Activated CD4-positive, alpha-beta T cell treated with anti-CD3 and anti-CD28 coated beads for 36 hours (primary cell): Measurements from ENCODE around the gene CCDC60. TPM values are rescaled to one million over a fixed set of nuclear protein-coding genes. Genes with fewer than 3 reads are reported as not detected.

Source experiments
- ATAC-seq: fragments of 200-7000 bp; cut with Tn5 transposase; one replicate; pipeline ENCODE4 v1.10.0; 2021; ENCODE audit warnings: mild to moderate bottlenecking, moderate library complexity
- CTCF ChIA-PET: fragments of 350-600 bp; sonication (Branson Sonifier 250); formaldehyde crosslinking; loops from one replicate; lab custom pipeline; 2021; ENCODE audit warnings: antibody characterized with exemption; lab: Charles Lee
- POLR2A ChIA-PET: fragments of 350-600 bp; sonication (Branson Sonifier 250); formaldehyde crosslinking; loops from one replicate; lab custom pipeline; 2021; ENCODE audit warnings: antibody characterized with exemption, inconsistent platforms; lab: Charles Lee
- DNase-seq: peaks from one replicate; pipeline ENCODE4 v3.0.0-alpha.2; 2020
- H3K27ac Mint-ChIP-seq: one replicate; pipeline ENCODE4 v1.8.0; 2021; ENCODE audit warnings: mixed read lengths
- H3K27me3 Mint-ChIP-seq: one replicate; pipeline ENCODE4 v1.8.0; 2021; ENCODE audit warnings: mixed read lengths
- H3K36me3 Mint-ChIP-seq: one replicate; pipeline ENCODE4 v1.8.0; 2021; ENCODE audit warnings: low read depth, mixed read lengths
- H3K4me1 Mint-ChIP-seq: one replicate; pipeline ENCODE4 v1.8.0; 2021; ENCODE audit warnings: mixed read lengths
- H3K4me3 Mint-ChIP-seq: one replicate; pipeline ENCODE4 v1.8.0; 2021; ENCODE audit warnings: mild to moderate bottlenecking, moderate library complexity, mixed read lengths
- H3K9me3 Mint-ChIP-seq: one replicate; pipeline ENCODE4 v1.8.0; 2021; ENCODE audit warnings: low read depth, mixed read lengths
- intact Hi-C, 2 experiments: fragments of 100-400 bp; cut with DNase I in 1 of 2; cut with micrococcal nuclease in 1 of 2; formaldehyde crosslinking; loops; one replicate each; pipeline versions ENCODE4 v1.14.2 to v1.15.1; 2022 to 2024; cut with DNase I, micrococcal nuclease
- total RNA-seq, 2 experiments: library from RNA; stranded (reverse); gene quantifications; one replicate each; pipeline ENCODE4 v1.2.3, GENCODE V29; 2021

The CCDC60 gene
- total RNA-seq, 2 experiments from 2014 or later = not detected

DNA sequence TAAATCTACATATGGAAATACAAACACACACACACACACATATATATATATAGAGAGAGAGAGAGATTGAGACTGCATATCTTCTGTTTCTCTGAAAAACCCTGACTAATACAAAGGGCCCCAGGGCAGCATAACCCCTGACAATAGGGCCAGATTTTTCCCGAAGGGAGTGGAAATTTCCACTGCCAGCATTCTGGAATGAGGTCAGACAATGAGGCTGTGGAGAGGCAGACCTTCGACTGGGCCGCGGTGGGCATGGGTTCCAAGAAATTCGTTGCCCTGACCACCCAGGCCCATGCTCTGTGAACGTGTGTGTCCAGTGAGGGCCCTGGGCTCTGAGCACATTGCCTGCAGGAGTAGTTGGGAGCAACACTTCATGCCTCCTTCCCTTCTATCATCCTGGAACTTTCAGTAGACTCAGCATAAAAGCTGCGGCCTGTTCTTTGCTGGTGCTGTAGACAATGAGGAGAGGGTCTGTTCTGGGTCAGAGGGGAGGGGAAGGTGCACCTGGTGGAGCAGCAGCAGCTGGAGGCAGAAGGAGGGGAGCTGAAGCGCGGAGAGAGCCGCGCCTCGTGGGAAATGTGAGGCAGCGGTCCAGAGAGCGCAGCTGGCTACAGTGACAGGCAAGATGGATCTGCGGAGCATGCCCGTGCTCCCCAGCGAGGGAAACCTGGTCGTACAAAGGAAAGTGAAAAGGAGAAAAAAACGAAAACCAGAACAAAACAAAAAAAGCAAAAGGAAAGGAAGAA lies 25.6 kb upstream of the CCDC60 start:
- no peaks in the 10 kb centered on the region for H3K27me3 Mint-ChIP-seq
- CTCF ChIA-PET = no interaction called here
- POLR2A ChIA-PET = no interaction called here

DNA sequence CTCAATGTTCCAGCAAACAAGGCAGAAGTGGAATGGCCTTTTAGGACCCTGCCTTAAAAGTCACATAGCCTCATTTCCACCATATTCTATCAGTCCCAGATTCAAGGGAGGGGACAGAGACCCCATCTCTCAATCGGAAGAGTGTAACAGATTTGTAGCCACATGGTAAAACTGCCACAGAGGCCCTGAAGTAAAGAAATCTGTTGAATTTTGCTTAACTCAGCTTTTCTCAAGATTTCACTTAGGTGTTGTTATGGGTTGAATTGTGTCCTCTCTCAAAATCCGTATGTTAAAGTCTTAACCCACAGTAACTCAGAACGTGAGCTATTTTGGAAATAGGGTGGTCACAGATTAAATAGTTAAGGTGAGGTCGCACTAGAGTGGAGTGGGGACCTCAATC lies 22.7 kb upstream of the CCDC60 start:
- Mint-ChIP-seq H3K27ac (no peak overlapping the region), H3K27me3 (peaks cover 4% of the 10 kb centered on the region), H3K9me3 (no peaks in the 10 kb centered on the region), H3K4me1 (no peaks in the 10 kb centered on the region), H3K4me3 (no peak overlapping the region), H3K36me3 (no peaks in the 10 kb centered on the region)
- DNase-seq = no peak
- ATAC-seq = no peak
- intact Hi-C loops = no loop called here
- POLR2A ChIA-PET = no interaction called here
- CTCF ChIA-PET = no interaction called here

More for the DNA sequence above, 25.6 kb upstream of the CCDC60 start:
- Mint-ChIP-seq H3K36me3 (no peaks in the 10 kb centered on the region), H3K27ac (no peak overlapping the region), H3K4me1 (no peaks in the 10 kb centered on the region), H3K9me3 (no peaks in the 10 kb centered on the region), H3K4me3 (no peak overlapping the region)
- no peak for DNase-seq
- ATAC-seq = no peak
- intact Hi-C loops = no loop called here

DNA sequence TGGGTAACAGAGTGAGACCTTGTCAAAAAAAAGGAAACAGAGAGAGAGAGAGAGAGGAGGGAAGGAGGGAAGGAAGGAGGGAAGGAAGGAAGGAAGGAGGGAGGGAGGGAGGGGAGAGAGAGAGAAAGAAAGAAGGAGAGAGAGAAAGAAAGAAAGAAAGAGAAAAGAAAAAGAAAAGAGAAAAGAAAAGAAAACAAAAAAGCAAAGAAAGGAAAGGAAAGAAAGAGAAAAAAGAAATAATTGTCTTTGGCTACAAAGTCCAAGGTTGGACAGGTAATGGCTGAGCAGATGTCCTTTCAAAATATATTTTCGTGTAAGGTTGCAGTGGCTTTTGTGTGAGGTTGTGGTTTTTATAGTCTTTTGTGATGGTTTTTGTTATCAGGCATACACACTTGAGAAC lies 21.6 kb upstream of the CCDC60 start:
- no peaks in the 10 kb centered on the region for H3K36me3 Mint-ChIP-seq
- DNase-seq (no peak), ATAC-seq (no peak)
- ChIA-PET CTCF (no interaction called here), POLR2A (no interaction called here)
- H3K27ac Mint-ChIP-seq = no peak overlapping the region
- no peak overlapping the region for H3K4me3 Mint-ChIP-seq
- no peaks in the 10 kb centered on the region for H3K4me1 Mint-ChIP-seq
- peaks cover 4% of the 10 kb centered on the region for H3K27me3 Mint-ChIP-seq
- H3K9me3 Mint-ChIP-seq = no peaks in the 10 kb centered on the region
- intact Hi-C loops = no loop called here

DNA sequence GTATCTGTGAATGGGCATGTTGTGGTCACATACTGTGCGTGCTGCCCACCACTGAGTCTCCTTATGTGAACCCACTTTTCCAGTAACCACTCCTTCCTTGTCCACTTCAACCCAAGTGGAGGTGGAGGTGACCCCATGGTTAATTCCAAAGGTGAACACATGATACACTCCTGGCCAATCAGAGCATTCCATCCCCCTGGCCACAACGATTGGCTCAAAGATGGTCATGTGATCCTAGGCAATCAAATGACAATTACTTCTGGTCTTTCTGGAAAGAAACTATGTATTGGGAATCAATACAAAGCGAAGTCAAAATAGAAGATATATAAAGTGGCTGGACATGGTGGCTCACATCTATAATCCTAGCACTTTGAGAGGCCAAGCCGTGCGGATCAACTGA lies 20.2 kb upstream of the CCDC60 start:
- DNase-seq = no peak
- no peak overlapping the region for H3K27ac Mint-ChIP-seq
- no peak for ATAC-seq
- ChIA-PET POLR2A (no interaction called here), CTCF (no interaction called here)
- no peak overlapping the region for H3K4me3 Mint-ChIP-seq
- H3K27me3 Mint-ChIP-seq = peaks cover 9% of the 10 kb centered on the region
- intact Hi-C loops = no loop called here
- no peaks in the 10 kb centered on the region for H3K36me3 Mint-ChIP-seq
- no peaks in the 10 kb centered on the region for H3K4me1 Mint-ChIP-seq
- H3K9me3 Mint-ChIP-seq = no peaks in the 10 kb centered on the region

DNA sequence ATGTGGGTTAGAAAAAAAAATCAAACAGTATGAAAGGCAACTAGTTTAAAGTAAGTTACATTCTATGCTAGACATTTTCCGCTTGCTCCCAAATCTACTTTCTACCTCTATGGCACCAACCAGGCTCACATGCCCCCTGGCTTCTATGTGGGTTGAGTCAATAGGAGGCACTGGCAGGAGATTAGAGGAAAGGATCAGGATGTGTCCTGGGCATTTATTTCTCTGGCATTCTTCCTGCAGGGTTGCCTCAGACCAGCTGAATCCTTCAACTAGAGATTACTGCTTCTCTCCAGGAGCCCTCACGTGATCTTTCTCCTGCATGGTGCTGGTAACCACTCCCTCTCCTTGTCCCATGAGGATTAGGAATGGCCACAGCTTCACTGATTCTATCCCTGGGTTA lies 14.9 kb upstream of the CCDC60 start:
- no peaks in the 10 kb centered on the region for H3K4me1 Mint-ChIP-seq
- intact Hi-C loops = no loop called here
- peaks cover 19% of the 10 kb centered on the region for H3K27me3 Mint-ChIP-seq
- POLR2A ChIA-PET = no interaction called here
- H3K4me3 Mint-ChIP-seq = no peak overlapping the region
- ATAC-seq = no peak
- CTCF ChIA-PET = no interaction called here
- DNase-seq = no peak
- H3K27ac Mint-ChIP-seq = no peak overlapping the region
- no peaks in the 10 kb centered on the region for H3K36me3 Mint-ChIP-seq
- no peaks in the 10 kb centered on the region for H3K9me3 Mint-ChIP-seq

DNA sequence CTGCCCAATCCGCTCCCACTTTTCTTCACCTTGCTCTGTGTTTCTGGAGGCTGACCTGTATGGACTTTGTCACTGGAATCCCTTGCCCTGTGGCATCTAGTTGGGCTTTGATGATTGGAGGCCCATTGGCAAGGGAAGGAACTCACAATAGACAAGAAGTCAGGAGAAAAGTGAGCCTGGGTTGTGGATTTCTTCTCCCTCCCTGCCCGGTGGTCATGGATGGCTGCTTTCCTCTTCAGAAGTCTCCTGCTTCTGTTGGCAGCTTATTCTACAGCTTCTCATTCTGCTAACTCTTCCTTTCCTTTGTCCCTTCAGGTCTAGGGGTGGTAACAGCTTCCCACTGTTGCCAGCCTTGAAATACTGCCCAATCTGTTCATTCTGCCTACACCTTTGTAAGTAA lies 13.9 kb upstream of the CCDC60 start:
- H3K4me3 Mint-ChIP-seq = no peak overlapping the region
- ChIA-PET CTCF (no interaction called here), POLR2A (no interaction called here)
- no peaks in the 10 kb centered on the region for H3K9me3 Mint-ChIP-seq
- H3K36me3 Mint-ChIP-seq = no peaks in the 10 kb centered on the region
- DNase-seq = no peak
- H3K4me1 Mint-ChIP-seq = no peaks in the 10 kb centered on the region
- H3K27me3 Mint-ChIP-seq = peaks cover 16% of the 10 kb centered on the region
- intact Hi-C loops = no loop called here
- no peak for ATAC-seq
- no peak overlapping the region for H3K27ac Mint-ChIP-seq

DNA sequence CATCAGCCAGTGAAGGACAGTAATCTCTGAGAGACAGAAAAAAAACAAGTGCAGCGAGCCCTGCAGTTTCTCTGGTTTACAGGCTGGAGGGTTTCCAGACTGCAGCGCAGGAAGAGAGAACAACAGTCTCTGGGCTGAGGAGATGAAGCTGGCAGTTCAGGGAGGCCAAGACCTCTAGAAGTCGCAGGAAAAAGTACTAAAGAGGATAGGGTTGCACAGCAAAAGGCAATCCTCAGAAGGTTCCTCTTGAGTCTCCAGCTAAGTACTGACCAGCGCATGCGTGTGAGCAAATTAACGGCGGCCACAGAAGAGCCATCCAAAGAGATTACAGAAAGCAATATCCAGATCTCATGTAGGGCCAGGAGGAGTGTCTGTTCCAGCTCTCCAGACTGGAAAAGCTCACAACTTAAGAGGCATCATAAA lies 12.2 kb upstream of the CCDC60 start:
- no peak for ATAC-seq
- DNase-seq = no peak
- Mint-ChIP-seq H3K27me3 (peaks cover 16% of the 10 kb centered on the region), H3K27ac (no peak overlapping the region), H3K36me3 (no peaks in the 10 kb centered on the region), H3K4me1 (no peaks in the 10 kb centered on the region), H3K4me3 (no peak overlapping the region), H3K9me3 (no peaks in the 10 kb centered on the region)
- ChIA-PET CTCF (no interaction called here), POLR2A (no interaction called here)
- intact Hi-C loops = no loop called here

DNA sequence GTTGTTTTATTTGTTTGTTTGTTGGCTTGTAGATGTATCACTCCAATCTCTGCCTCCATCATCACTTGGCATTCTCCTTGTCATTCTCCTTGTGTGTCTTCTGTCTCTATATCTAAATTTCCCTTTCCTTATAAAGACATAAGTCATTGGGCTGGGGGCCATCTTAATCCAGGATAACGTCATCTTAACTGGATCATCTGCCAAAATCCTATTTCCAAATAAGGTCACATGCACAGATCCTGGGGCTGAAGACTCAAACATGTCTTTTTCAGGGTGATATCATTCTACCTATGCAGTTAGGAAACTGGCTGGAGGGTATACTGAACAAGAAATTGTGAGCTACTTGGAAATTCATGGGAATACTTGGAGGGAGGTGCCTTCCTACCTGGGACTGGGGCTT lies 8.7 kb upstream of the CCDC60 start:
- intact Hi-C loops = no loop called here
- CTCF ChIA-PET = no interaction called here
- peaks cover 9% of the 10 kb centered on the region for H3K27me3 Mint-ChIP-seq

DNA sequence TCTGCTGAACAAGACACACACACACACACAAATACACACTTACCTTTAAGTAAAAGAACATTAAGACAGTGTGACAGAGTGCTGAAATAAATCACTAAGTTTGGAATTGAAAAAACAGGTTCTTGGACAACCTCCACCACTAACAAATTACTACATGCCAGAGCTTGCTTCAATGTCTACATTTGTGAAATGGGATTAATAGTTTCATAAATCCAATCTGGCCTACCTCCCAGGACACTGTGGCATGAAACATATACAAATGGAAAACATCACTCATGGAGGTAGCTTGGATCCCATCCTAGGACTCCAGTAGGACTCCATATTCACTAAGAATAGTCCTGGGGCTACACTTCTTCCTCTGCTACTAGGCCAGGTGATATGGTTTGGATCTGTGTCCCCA lies 8.2 kb upstream of the CCDC60 start:
- CTCF ChIA-PET = no interaction called here
- H3K9me3 Mint-ChIP-seq = no peaks in the 10 kb centered on the region
- intact Hi-C loops = no loop called here
- no peak for DNase-seq
- peaks cover 8% of the 10 kb centered on the region for H3K27me3 Mint-ChIP-seq
- no peak for ATAC-seq
- no peaks in the 10 kb centered on the region for H3K4me1 Mint-ChIP-seq
- H3K36me3 Mint-ChIP-seq = no peaks in the 10 kb centered on the region
- POLR2A ChIA-PET = no interaction called here
- no peak overlapping the region for H3K4me3 Mint-ChIP-seq
- no peak overlapping the region for H3K27ac Mint-ChIP-seq

More for the DNA sequence above, 8.7 kb upstream of the CCDC60 start:
- POLR2A ChIA-PET = no interaction called here
- no peak overlapping the region for H3K27ac Mint-ChIP-seq
- ATAC-seq (no peak), DNase-seq (no peak)
- no peaks in the 10 kb centered on the region for H3K4me1 Mint-ChIP-seq
- H3K9me3 Mint-ChIP-seq = no peaks in the 10 kb centered on the region
- no peak overlapping the region for H3K4me3 Mint-ChIP-seq
- H3K36me3 Mint-ChIP-seq = no peaks in the 10 kb centered on the region

DNA sequence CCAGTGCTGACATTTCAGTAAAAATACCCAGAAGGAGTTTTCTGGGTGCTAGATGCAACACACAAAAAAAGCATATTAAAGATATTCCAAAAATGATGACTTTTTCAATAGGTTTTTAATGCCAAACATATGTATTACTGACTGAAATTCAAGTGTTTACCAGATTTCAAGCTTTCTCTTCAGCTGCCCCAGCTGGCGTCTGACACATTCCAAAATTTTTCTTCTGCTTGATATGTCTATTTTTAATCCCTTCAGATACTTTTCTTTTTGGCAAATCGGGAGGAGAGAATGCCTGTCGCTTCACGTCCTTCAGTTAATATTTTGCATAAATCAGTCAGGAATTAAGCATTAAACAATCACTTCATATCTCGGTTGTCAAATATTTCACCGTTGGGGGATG lies 7.1 kb upstream of the CCDC60 start:
- intact Hi-C loops = no loop called here
- ATAC-seq (no peak), DNase-seq (no peak)
- no peaks in the 10 kb centered on the region for H3K4me1 Mint-ChIP-seq
- H3K9me3 Mint-ChIP-seq = no peaks in the 10 kb centered on the region
- peaks cover 8% of the 10 kb centered on the region for H3K27me3 Mint-ChIP-seq
- no peak overlapping the region for H3K27ac Mint-ChIP-seq
- no peak overlapping the region for H3K4me3 Mint-ChIP-seq
- POLR2A ChIA-PET = no interaction called here
- CTCF ChIA-PET = interaction anchor here (0.6 to 1.0 kb wide), 4 partner anchors 14 to 934 kb away, joined by 3 to 5 read pairs (median 3); no protein-coding TSS in a partner anchor
- H3K36me3 Mint-ChIP-seq = no peaks in the 10 kb centered on the region

DNA sequence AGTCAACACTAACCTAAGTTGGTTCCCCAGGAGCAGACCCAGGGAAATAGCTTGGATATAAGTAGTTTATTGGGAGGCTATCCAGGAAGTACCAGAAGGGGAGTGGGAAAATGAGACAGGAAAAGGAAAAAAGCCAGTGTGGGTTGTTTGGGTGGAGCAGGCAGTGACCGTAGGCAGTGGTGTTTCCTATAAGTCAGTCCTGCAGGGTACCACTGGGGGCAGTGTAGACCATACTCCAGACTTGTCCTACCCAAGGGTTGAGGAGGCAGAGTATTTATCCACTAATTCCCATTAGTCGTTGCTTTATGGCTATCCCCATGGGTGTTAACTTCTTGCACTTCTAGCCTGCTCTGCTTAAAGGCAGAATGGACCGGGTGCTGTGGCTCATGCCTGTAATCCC lies 6.4 kb upstream of the CCDC60 start:
- POLR2A ChIA-PET = no interaction called here
- CTCF ChIA-PET = interaction anchor here (0.6 to 1.0 kb wide), 3 partner anchors 15 to 788 kb away, joined by 3 to 5 read pairs (median 3); no protein-coding TSS in a partner anchor
- H3K4me1 Mint-ChIP-seq = no peaks in the 10 kb centered on the region

DNA sequence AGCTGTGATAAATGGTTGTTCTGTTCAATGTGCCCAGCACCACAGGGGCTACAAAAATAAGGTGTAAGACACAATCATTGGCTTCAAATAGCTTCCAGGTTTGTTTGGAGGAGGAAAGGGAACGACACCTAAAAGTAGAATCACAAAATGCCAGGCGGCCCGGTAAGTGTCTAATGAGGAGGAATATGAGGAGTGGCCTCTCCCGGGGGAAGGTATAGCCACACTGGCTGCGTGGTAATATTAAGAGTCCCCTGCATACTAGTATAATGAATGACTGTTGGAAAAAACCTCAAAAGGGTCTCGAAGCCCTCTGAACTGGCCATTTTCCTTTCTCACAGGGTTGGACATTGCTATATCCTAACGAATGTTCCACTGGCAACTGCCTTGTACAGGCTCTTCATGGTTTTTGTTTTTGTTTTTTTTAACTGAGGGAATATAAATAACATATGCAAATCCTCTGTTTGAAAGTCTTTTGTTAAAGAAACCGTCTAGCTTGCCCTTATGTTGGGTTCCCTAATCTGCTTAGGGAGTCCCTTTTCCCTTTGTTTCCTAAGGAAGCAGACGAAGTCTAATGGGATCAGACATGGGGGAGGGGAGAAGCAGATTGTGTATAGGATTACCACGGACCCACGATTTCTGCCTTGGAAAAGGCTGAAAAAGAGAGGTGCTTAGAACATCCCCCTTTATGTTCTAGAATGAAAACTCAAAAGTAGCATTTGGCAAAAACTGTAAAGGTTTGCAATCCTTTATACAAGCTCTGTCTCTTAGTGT lies 4.2 kb downstream of the CCDC60 start:
- H3K36me3 Mint-ChIP-seq = no peaks in the 10 kb centered on the region
- no peaks in the 10 kb centered on the region for H3K9me3 Mint-ChIP-seq
- no peak overlapping the region for H3K27ac Mint-ChIP-seq
- ATAC-seq = no peak
- ChIA-PET CTCF (no interaction called here), POLR2A (no interaction called here)
- intact Hi-C loops = no loop called here
- H3K4me3 Mint-ChIP-seq = no peak overlapping the region
- peaks cover 17% of the 10 kb centered on the region for H3K27me3 Mint-ChIP-seq
- no peak for DNase-seq
- no peaks in the 10 kb centered on the region for H3K4me1 Mint-ChIP-seq

More for the DNA sequence above, 6.4 kb upstream of the CCDC60 start:
- ATAC-seq (no peak), DNase-seq (peak; percentile 12)
- intact Hi-C loops = no loop called here
- H3K4me3 Mint-ChIP-seq = no peak overlapping the region
- H3K27me3 Mint-ChIP-seq = peaks cover 8% of the 10 kb centered on the region
- H3K27ac Mint-ChIP-seq = no peak overlapping the region
- no peaks in the 10 kb centered on the region for H3K36me3 Mint-ChIP-seq
- H3K9me3 Mint-ChIP-seq = no peaks in the 10 kb centered on the region
